Measurements from ENCODE around the gene MCRIP1.

Gene MCRIP1

DNA sequence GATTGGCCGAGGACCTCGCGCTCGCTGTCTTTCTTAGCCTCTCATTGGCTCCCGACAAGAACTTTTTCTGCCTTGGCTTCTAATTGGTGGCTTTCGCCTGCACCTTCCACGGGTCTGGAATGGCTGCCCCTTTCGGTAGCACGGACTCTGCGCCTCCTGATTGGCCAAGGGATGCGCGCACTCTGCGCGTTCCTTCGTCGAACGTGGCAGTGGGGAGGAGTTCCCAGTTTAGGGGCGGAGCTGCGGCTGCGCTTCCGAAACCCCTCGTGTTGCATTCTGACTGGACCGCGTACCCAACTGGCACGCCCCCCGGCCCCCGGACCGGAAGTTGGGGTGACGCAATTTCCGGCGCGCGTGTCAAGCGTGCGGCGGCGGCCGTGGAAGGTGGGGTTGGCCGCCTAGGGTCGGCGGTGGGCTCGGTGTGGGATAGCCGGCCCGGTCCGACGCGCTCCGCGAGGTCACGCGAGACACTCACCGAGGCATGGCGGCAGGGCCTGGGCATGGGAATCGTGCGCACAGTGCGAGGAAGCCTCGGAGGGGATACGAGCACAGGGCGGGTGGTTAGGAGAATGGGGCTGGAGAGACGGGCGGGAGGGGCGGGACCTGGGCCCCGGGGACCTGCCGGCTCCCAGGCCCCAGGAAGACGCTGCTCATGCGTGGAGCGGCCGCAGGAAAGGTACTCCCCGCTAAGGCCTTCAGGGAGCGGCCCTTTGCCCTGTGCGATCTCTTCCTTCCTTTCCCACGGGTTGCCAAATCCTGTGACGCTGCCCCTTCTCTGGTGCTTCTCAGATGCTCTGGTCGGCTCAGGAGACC is 27.9 kb upstream of the MCRIP1 start:
- peak; percentile 97 to 98 for DNase-seq (ENCODE audit: low read depth in 2 of 2)

DNA sequence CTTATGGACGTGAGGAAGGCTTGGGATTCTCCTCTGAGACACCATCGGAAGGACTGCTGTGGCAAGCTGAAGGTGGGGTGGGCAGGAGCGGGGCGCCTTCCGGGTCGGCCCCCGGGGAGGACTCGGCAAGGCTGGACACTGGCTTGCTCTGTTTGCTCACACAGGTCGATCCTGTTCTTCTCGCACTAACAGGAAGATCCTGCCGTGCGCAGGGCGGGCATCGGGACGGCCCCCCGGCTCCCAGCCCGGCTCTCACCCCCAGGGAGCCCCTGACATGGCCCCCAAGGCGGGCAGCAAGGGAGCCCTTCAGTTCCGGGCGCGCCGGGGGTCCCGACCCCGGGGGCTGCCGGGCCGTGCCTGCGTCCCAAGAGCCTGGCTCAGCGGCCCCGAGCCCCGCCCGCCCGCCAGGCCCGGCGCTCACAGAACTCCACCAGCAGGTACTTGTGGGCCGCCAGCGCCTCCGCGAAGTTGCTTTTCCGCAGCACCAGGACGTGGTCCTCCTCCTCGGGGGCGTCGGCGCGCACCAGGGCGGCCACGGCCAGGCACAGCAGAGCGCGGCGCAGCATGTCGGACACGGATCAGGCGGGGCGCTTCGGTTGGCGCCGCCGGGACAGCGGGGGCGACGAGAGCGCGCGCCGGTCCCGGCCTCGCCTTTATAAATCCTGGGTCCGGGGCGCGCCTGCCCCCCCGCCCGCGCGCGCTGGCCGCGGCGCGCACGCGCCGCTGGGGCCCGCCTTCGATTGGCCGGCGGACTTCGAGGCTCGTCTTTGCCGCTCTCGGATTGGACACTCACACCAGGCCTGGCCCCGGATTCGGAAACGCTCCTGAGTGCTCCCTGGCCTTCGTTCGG is 27.0 kb upstream of the MCRIP1 start, which contains the start of gene P4HB:
Gene P4HB (minus strand): TSS at position 630 of the 850 bp plus-strand sequence. CDS start 64 bp downstream, at position 566.
- peak in 1 of 2 donors; percentile 94 for DNase-seq (ENCODE audit: low read depth in 2 of 2)

DNA sequence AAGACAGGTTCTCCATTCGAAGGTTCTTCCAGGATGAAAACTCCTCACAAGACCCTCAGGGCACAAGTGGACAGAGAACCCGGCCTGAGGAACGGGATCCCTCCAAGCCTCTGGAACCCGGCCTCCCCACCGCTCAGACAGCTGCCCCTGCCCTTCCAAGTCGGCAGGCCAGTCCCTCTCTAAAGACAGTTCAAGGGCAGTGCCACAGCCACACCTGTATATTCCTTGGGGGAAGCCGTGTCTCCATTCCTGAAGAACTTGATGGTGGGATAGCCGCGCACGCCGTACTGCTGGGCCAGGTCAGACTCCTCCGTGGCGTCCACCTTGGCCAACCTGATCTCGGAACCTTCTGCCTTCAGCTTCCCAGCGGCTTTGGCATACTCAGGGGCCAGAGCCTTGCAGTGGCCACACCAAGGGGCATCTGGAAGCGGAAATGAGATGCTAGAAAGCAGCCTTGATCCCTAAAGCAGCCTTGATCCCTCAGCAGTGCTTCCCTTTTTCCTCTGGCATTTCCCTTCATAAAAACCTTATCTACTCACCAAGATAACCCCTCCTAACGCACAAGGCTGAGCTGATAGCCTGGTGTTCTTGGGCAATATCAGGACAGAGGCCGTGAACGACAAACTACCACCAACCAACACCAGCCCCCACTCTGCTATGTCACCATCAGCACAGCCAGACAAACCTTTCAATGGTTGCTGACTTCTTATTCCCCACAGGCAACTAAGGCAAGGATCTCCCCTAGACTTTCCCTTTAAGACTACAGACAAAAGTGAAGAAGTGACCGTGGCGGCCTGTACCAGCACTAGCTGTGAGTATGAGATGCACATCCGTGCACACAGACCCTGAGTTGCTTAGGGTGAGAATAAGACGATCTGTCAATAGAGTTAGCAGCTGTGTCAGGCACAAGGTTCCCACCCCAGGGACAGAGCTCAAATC is 26.1 kb upstream of the MCRIP1 start:
- DNase-seq (ENCODE audit: low read depth in 2 of 2), result no peak

DNA sequence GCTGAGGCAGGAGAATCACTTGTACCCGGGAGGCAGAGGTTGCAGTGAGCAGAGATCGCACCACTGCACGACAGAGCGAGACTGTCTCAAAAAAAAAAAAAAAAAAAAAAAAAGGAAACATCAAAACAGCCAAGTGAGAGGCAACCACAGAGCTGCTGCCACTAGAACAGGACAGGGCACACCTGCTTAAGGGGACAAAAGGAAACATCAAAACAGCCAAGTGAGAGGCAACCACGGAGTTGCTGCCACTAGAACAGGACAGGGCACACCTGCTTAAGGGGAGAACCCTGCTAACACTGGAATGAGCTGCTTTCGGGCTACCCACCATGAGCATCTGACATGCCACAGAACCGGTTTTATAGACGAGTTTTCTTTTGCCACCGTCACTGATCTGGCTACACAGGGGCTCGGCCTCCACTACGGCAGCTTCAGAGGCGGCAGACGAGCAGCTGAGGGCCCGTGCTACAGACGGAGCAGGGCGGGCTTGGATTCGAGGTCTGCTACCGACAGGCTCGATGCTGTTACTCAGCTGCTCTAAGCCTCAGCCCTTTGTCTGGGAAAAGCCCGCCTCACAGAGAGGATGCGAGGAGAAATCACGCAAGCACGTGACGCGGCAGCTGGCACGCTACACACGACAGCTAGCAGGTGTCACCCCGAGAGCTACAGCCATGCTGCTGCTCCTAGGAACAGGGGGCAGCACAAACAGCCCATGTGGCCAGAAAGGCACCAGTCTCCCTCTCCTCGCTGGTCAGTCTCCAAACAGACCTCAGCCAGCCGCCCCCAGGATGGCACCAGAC is 25.3 kb upstream of the MCRIP1 start:
- DNase-seq (ENCODE audit: low read depth in 2 of 2), result no peak

DNA sequence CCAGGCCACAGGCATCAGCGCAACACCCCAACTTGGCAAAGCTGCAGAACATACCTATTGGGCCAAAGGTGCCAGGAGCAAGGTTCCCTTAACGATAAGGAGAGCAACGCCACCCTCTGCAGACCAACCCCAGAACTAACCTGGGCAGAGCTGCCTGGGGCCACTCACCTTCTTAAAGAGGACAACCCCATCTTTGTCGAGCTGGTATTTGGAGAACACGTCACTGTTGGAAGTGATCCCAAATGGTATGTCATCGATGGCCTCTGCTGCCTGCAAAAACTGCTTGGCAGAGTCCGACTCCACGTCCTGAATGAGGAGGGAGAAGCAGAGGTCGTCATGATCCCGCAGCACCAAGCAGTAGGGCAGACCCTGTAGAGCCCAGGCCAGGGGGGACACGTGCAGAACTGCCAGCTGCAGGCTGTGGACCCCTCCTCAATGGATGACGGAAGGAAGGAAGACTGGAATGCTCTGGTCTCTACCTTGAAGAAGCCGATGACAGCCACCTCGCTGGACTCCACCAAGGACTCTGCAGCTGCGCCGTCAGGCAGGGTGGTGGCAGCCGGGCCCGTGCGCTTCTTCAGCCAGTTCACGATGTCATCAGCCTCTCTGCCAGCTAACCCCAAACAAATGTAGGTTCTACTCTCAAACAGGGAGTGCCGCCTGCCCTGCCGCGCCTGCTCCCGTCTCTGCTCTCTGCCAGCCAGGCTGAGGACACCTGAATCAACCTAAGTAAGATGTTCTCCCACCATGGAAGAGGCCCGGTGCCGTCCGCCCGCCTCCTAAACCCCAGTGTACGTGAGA is 22.1 kb upstream of the MCRIP1 start:
- DNase-seq (ENCODE audit: low read depth in 2 of 2), result no peak

DNA sequence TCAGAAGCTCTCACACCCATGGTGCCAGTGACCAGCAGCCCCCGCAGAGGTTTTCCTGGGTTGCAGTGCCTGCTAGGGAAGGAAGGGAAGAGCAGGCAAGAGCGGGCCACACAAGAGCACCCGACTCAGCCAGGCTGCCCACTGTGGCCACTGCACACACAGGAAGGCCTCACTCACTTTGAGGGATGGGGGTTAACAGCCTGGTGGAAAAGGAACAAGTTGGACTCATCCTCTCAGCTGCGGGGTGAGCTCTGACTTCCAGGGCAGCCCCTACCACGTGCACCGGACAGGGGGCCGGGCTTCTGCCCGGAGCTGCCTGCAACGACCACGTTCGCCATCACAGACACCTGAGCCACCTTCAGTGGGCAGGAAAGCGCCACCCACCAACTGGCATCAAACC is 19.1 kb upstream of the MCRIP1 start:
- no peak for DNase-seq (ENCODE audit: low read depth in 2 of 2)

DNA sequence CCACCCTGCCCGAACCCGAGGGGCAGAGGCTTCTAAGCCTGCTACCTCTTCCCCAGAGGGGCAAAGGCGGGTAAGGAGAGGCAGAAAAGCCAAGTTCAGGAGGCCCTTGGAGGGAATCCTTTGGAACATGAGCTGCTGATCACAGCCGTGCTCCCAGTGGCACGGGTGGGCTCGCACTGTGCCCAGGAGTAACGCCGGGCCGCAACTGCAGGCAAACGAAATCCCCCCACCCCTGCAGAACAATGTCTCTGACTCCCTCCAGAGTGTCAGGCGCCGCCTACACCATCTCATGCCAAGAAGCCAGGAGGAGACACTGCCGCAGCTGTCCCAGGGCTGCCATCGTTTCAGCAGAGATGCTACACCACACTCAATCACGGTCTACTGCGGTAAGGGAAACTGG is 18.3 kb upstream of the MCRIP1 start:
- DNase-seq (ENCODE audit: low read depth in 2 of 2), result no peak

DNA sequence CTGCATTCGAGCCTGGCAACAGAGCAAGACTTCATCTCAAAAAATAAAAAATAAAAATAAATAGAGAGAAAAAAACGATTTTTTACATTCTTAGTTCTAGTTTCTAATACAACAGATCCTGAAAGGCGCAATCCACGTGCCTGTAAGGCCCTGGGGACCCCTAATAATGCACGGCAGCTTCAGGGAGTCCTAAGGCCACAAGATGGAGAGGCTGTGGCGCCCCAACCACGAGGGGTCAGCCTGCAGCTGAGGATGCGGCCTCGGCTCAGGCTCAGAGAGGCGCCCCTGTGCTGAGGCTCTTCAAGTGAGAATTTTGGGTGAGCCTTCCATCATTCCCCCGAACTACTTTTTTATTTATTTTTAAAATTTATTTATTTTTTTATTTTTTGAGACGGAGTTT is 16.4 kb upstream of the MCRIP1 start:
- DNase-seq (ENCODE audit: low read depth in 2 of 2), result no peak

DNA sequence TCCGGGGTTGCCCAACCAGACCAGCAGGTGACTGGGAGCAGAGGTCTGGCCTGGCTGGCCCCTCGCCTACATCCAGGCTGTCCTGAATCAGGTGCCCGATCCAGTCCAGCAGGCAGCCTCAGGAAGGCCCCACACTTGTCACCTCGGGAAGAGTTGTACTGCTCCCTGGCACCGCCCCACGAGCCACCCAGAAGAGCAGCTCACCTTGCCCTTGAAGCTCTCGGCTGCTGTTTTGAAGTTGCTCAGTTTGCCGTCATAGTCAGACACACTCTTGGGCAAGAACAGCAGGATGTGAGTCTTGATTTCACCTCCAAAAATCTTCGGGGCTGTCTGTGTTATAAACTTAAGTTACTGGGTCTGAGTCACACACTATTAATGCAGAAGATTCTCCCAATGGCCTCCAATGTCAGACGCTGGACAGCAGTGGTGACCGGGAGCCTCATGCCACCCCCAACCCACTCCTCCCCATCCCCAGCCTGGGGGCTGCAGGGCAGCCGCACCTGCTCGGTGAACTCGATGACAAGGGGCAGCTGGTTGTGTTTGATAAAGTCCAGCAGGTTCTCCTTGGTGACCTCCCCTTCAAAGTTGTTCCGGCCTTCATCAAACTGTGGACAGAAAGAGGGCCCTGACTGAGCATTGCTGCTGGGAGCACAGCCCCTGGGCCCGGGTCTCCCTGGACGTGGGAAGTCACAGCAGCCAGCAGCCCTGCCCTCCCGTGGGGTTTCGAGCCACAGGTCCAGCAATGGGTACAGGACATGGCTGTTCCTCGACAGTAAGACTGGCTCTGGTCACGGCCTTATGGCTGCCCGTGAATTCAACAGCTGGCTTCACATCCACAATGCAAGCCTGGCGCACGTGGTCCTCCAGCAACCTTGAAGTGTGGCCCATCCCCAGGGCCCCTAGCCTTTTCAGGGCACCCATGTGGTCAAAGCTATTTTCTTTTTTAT is 13.9 kb upstream of the MCRIP1 start:
- no peak for DNase-seq (ENCODE audit: low read depth in 2 of 2)

DNA sequence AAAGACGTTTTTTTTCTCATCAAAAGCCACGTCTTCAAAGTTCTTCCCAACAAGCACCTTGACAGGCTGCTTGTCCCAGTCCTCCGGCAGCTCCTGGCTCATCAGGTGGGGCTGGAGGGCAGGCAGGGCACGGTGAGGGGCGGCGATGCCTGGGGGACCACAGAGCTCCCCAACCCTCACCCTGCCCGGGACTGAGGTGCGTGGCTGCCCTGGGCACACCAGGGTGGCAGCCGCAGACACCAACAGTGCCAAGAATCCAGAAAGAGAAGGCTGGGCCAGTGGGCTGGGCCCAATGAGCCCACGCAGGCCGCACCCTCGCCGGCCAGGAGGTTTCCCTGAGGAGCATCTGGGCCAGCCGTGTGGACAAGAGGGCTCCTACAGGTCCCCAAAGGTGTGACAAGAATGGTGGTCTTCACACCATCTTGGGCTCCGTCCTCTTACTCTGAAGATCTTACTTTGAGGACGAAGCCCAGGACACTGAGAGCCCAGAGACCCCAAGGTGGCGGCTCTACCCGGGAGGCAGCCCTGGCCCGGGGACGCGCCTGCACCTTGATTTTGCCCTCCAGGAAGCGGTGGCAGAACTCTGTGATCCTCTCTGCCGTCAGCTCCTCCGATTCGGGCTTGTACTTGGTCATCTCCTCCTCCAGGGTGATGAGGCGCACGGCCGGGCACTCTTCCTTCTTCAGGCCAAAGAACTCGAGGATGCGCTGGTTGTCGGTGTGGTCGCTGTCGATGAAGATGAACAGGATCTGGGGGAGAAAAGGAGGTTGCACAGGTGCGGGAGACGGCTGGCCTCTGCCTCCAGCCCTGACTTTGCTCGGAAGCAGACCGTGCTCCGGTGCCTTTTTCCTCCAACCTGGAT is 13.0 kb upstream of the MCRIP1 start:
- no peak for DNase-seq (ENCODE audit: low read depth in 2 of 2)

DNA sequence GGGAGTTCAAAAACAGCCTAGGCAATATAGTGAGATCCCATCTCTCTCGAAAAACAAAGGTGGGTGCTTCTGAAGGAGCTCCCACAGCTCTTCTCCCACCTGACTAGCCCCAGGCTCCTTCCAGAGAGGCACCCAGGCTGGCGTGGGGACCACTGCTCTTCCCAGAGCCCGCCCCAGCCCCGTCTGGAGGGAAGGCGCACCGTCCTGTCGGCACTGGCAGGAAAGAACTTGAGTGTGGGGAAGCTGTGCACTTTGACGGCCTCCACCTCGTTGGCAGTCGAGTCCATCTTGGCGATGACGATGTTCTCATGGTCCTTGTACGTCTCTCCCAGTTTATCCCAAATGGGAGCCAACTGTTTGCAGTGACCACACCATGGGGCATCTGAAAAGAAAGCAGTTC is 12.3 kb upstream of the MCRIP1 start:
- no peak for DNase-seq (ENCODE audit: low read depth in 2 of 2)

DNA sequence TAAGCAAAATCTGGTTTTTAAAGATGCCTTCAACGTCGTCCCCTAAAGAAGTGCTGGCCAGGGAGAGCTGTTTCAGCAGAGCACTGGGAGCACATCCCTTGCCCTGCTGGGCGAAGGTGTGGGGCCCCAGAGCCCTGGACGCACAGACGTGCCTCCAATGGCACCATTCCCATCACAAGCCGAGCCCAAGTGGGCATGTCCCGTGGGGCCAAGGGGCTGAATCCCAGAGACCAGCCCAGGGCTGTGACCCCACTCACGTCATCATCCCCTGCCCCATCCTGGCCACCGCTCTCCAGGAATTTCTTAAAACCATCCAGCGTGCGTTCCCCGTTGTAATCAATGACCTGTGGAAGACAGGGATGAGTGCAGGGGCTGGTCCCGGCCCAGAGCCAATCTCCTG is 11.8 kb upstream of the MCRIP1 start:
- DNase-seq (ENCODE audit: low read depth in 2 of 2), result no peak

DNA sequence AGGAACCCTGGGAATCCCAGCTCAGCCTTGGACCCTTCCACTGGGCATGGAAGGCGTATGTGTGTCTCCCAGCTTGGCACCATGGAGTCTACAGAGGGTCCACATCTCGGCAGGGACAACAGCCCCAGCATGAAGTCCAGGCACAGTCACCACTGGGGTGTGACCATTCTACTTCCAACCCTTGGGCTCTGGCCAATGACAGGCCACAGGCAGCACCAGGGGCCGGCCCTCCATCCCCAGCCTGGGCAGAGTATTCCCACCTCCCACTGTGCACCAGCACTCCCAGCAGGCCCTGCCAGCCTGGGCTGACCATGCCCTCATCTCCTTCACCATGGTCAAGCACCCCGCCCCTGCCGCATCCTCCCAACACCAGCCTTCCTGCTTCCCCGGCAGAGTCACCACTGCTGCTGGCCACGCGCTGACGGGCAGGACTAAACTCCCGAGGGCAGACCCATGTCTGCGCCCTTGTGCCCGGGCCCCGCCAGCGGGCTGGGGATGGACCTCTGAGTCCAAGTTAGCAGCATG is 11.3 kb upstream of the MCRIP1 start:
- no peak for DNase-seq (ENCODE audit: low read depth in 2 of 2)

DNA sequence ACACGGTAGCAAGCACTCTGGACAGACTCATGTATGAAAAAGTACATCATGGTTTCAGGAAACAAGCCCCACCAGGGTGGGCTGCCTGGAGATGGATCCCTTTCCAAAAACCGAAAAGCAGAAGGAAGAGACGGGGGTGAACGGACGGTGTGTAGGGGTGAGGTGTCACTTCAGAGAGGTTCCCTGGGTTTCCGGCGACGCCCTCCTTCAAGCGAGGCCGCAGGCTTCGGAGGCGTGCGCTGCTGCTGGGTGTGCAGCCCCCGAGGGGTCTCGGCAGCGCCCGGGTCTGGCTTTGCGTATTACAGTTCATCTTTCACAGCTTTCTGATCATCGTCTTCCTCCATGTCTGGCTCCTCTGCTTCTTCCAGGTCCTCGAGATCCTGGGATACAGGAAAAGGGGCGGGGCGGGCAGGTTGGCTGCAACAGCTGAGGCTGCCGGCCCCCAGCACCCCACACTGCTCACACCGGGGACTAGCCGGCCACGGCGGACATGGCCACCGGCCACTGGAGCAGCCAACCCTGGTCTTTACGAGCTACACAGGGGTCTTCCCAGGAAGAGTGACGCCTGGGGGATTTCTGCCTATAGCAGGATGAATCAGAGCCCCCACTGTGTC is 10.7 kb upstream of the MCRIP1 start:
- no peak for DNase-seq (ENCODE audit: low read depth in 2 of 2)

DNA sequence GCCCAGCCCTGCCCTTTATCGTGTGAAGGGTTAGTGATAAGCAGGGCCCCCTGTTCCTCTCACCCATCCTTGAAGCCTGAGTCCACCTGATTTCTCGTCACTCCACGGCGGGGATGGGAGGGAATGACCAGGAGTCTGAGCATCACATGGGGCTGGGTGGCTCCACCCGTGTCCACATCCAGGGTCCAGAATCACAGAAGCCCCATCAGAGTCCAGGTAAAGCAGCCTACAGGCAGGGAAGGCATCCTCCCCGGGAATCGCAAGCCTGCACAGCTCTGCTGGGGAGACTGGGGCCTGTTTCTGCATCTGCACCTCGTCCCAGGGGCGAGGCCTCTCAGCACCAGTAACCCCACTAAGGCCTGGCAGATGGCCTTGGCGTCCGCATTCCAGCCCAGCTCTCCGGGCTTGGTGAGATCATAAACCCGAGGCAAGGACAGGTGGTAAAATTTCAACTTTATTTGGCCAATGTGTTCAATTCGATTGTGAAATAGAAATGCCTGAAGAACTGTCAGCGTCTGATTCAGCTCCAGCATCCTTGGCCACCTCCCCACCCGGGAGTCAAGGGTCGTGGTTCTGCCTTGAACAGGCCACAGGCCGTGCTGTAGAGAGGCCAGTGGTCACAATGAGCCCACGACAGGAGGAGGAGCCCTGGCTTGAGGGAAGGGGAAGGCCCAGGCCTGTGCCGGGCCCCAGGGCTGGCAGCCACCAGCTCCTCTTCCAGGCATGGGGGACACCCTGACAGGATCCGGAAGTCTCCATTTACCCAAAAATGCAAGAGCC is 9.8 kb upstream of the MCRIP1 start:
- DNase-seq (ENCODE audit: low read depth in 2 of 2), result no peak

DNA sequence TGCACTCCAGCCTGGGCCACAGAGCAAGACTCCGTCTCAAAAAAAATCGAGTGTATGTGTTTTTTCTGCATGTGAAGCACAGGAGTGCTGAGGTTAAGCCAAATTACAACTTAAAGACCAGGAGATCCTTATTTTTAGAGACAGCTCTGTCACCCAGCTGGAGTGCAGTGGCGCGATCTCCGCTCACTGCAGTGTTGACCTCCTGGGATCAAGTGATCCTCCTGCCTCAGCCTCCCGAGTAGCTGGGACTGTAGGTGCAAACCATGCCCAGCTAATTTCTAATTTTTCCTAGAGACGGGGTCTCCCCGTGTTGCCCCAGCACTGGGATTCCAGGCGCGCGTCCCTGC is 9.3 kb upstream of the MCRIP1 start:
- no peak for DNase-seq (ENCODE audit: low read depth in 2 of 2)

DNA sequence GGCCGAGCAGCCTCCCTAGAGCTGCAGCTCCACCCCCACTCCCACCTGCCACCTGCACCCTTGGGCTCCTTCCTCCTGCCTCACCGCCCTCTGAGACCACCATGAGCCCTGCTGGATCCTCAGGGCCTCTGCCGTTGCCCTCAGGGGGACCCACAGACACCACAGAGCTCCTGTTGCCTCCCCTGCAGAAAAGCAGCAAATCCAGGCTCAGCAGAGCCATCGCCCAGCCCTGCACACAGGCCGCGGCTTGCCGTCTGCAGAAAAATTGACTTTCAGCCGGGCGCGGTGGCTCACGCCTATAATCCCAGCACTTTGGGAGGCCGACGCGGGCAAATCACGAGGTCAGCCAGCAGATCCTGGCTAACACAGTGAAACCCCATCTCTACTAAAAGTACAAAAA is 8.8 kb upstream of the MCRIP1 start:
- DNase-seq (ENCODE audit: low read depth in 2 of 2), result no peak
